KBM-7 (cell line): Measurements from ENCODE around the gene IMMP2L.
"Not testable (repeated sequence)": the region's sequence is repeated elsewhere in the genome, so short reads cannot be mapped to it uniquely, and the experiment has no call there.

Experiments used
- DNase-seq: peaks from one replicate; pipeline ENCODE4 v3.0.0-alpha.2; 2015
- in situ Hi-C: fragments of 300-500 bp; cut with MboI; formaldehyde crosslinking; loops from 2 replicates; pipeline ENCODE4 v1.14.3; 2020; ENCODE audit warnings: low sequenced_read_pairs, low pct_unique_long_range_greater_than_20kb, mixed read lengths

The IMMP2L gene

GRCh38 chr7:111256391-111256790 is 305.9 kb downstream of the IMMP2L start:
- in situ Hi-C loops: no loop called here
- no peak for DNase-seq

DNA sequence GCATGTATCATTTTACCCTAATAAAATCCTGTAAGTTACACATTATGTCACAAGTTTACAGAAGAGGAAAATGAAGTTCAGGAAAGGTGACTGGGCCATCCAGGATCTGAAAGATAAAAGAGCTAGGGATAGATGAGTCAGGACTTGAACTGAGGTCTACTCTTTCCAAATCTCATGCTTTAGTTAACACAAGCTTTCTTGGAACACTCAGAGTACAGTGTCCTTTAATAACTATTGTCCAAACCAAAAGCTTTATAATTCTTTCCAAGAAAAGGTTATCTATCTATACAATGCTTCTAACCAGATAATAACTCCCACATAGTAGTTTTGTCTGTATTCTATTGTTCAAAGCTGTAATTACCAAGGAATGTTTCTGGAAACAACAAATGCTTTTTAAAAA is 306.7 kb downstream of the IMMP2L start:
- in situ Hi-C loops: no loop called here
- no peak for DNase-seq

- in situ Hi-C loops, DNase-seq: not testable (repeated sequence)
Measured at GRCh38 chr7:111251365-111251764, 310.9 kb downstream of the IMMP2L start.

DNA sequence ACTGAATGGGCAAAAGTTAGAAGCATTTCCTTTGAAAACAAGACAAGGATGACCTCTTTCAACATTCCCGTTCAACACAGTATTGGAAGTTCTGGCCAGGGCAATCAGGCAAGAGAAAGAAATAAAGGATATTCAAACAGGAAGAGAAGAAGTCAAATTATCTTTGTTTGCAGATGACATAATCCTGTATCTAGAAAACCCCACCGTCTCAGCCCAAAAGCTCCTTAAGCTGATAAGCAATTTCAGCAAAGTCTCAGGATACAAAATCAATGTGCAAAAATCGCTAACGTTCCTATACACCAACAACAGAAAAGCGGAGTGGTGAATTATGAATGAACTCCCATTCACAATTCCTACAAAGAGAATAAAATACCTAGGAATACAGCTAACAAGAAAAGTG is 312.5 kb downstream of the IMMP2L start:
- in situ Hi-C loops, DNase-seq: not testable (repeated sequence)

DNA sequence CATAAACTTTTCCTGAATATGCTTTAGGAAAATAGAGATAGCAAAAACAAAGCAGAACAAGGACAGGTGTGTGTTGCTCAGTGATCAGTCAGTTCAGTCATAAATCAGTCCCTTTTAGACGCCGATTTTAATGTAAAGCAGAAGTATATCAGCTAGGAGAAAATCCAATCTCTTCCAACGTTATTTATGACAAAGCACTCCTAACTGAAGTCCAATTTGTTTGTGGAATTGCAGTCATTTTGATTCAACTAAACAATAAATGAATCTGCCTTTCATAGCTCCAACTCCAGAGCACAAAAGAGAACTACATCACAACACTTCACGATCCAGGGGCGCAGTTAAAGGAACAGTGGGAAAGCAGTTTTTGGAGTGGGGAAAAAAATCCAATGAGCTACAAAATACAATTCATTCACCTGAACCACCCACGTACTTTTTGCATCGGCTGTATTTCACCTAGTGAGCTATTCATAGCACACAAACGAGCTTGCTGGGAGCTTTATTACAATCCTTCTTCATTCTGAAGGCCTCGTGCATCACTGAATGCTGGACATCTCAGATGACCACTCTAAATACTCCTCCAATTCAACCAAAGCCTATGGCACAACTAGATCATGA is 320.0 kb downstream of the IMMP2L start:
- in situ Hi-C loops: no loop called here
- DNase-seq: no peak

- no peak for DNase-seq
Measured at GRCh38 chr7:111240371-111240770, 321.9 kb downstream of the IMMP2L start.

DNA sequence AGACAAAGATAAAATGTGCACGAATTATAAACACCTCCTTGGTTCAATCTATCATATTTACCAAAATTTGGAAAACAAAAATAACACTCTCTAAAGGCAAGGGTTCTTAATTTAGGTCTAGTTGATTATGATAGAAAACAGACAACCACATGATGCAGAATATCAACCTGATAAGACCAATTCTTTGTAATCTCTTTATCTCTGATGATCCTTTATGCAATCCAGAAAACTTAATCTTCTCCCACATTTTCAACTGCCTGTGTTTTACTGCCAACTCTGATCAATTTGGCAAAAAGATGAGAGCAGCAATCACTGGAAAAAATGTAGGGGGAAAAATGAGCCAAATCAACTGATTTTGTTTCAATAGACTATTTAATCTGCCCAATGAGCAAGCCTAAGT is 322.9 kb downstream of the IMMP2L start:
- in situ Hi-C loops: no loop called here
- no peak for DNase-seq

More at GRCh38 chr7:111240371-111240770, 321.9 kb downstream of the IMMP2L start:
- in situ Hi-C loops: no loop called here

DNA sequence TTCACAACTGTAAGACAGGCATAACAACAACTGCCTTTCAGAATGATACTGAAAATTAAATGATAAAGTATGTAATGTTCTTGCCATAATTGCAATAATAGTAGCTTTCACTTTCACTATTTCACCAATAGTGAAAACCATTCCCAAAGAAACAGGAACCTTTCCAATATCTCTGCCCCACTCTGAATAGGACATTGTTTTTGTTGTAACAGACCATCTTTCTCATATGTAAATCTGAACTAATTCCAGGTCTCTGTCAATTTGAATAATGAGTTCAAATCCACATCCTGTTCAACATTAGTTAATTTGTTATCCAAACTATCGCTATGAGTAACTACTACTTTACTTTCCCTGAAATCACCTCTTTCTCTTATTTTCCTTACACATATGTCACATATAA is 323.4 kb downstream of the IMMP2L start:
- in situ Hi-C loops: no loop called here
- DNase-seq: no peak

DNA sequence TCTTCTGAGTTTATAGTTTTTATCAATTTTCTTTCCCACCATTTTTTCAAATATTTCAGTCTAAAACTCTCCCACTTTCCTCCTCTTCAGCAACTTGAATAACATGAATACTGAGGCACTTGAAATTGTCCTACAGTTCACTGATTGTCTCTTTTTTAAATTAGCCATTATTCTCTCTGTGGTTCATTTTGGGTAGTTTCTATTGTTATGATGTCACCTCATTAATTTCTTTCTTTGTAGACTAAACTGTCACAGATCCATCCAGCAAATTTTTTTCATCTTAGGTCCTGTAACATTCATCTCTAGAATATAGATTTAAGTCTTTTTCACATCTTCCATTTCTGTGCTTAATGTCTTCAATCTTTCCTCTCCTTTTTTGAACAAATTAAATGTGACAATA is 326.6 kb downstream of the IMMP2L start:
- in situ Hi-C loops: no loop called here

DNA sequence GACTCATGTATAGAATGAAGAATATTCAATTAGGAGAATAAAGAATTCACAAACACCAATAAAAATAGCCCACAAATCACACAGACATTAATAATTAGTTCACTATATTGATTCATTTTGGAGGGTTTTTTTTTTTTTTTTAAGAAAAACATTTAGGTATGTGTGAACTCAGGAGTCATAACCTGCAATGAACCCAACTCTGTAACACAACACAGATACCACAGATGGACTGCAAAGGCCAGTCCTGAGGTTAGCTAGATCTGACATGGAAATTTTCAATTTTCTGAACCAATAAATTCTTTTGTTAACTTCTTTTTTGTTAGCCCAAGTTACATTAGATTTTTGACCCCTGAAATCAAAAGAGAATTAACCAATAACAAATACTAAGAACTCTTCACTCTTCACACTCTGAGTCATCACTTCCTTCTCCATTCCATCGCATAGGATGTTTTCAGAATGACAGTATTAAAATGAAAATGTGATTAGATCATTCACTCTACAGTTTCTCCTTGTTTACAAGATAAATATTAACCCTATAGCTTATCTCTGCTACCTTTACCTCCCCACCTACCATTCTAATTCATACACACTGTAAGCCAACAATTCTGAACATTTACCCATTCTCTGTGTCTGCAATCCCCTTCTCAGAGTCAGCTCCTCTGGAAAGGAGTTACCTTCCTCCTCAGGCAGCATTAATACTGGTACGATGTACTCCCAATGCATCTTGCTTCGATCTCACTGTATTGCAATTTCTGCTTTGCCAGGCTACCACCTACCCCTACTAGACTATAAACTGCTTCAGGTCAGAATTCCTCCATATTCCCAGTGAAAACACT is 329.8 kb downstream of the IMMP2L start:
- in situ Hi-C loops: no loop called here
- peak; percentile 28 for DNase-seq

More for the DNA sequence above, 326.6 kb downstream of the IMMP2L start:
- DNase-seq: no peak

GRCh38 chr7:111229916-111230315 is 332.4 kb downstream of the IMMP2L start:
- peak; percentile 18 for DNase-seq
- in situ Hi-C loops: no loop called here

- in situ Hi-C loops: no loop called here
- DNase-seq: no peak
Measured at GRCh38 chr7:111229181-111229740, 333.0 kb downstream of the IMMP2L start.

DNA sequence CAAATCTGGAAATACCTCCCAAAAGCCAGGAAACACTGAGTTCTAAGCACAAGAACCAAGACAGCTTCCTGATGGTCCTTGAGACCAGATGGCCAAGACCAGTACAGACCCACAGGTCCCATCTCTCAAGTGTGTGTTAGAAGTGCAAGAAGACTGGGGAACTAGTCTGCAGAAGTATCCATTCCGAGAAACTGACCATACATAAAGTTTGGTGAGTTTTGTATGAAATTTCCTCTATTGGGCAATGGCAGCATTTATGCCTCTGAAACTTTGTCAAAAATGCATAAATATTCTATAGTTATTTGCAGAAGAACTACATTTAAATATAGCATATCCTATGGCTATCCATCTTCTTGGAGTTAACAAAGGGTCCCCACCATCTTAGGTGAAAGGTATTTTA is 333.9 kb downstream of the IMMP2L start:
- in situ Hi-C loops: no loop called here
- DNase-seq: no peak

DNA sequence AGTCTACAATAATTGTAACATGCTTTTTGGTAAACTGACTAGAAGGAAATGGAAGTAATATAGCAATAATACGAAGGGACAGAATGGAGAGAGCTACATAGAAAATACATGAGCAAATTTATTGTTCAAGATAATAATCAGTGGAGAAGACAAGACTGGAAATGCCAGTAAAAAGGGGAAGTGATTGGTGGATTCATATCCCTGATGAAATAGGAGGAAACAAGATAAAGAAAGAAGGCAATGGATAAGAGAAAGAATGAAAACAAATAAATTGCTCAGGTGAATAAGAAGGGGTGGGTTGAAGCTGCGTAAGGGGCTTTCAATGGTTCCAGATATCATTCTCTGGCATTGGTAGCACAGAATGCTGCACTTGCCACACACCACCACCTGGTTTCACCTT is 335.5 kb downstream of the IMMP2L start:
- in situ Hi-C loops: no loop called here
- DNase-seq: peak; percentile 35

DNA sequence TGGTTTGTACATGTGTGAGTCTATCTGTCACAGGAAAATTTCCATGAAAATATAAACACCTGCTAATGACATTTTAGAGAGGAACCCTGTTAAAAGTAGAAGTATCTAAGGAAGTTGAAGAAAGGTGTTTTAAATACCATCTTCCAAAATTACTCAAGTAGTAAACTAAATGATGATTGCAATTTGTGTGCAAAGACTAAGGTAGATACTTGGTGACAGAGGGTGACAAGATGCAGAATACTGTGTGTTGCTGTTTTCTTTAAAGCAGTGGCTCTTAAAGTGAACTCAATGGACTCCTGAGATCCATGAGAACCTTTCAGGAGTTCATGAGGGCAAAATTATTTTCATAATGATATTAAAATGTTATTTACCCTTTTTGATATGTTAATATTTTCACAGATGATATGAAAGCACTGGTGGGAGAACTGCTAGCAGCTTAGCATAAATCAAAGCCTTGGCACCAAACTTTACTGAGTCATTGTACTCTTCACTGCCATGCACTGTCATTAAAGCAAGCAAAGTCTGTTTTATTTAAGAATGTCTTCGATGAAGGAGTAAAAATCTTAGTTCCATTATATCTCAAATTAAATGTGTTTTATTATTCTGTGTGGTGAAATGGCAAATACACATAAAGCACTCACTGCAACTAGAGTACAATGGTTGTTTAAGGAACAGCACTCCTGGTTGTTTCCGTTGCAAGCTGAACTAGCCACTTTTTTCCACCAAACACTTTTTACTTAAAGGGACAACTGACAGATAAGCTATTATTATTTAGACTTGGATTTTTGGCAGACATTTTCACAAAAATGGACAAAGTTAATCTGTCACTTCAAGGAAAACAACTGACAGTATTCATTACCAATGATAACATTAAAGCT is 337.7 kb downstream of the IMMP2L start:
- DNase-seq: no peak
- in situ Hi-C loops: no loop called here

DNA sequence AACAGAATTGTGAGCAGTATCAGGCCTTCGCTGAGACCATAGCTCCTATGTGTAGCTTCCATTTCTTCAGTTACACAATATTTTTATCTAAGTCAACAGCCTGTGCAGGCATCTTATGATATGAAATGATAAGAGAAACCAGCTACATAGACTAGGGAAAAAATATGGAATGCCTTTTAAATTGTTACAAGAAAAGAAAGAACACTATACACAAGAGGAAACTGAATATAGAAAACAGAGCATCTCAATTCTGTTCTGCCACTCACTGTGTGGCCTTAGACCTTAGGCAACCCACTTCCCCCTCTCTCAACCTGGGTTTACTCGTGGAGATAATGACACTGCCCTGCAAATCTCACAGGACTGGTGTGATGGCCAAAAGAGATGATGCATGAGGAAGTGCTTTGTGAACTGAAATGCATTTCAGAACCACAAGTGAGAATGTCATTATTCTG is 338.5 kb downstream of the IMMP2L start:
- peak; percentile 47 for DNase-seq
- in situ Hi-C loops: no loop called here

DNA sequence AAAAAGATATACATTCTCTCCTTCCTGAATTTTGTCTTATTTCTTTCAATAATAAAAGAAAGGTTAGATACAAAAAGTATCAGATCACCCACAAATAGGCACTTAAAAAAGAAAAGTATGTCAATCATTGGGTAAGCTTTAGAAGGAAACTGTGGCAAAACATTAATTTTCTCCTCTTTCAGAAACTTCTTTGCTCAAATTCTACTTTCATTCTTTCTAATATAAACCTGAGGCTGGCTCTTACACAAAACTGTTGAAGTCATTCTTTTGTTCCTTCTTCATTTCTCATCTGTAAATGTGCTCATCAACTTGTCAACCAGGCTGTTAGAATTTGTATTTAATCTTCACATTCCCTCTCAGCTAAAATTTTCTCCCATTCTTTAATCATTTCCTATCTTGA is 346.7 kb downstream of the IMMP2L start:
- DNase-seq: no peak
- in situ Hi-C loops: no loop called here

- in situ Hi-C loops: no loop called here
- no peak for DNase-seq
Measured at GRCh38 chr7:111212857-111213523, 349.3 kb downstream of the IMMP2L start.

- in situ Hi-C loops: no loop called here
Measured at GRCh38 chr7:111210996-111211395, 351.3 kb downstream of the IMMP2L start.

More at GRCh38 chr7:111210996-111211395, 351.3 kb downstream of the IMMP2L start:
- DNase-seq: no peak
